Bone marrow (tissue), 2 donors: ENCODE measurements around the gene CDC42EP4.

ENCODE experiments used
- DNase-seq, 2 donors: peaks; one replicate each; lab custom pipeline; 2025; lab: John Stamatoyannopoulos, UW

CDC42EP4 gene, protein sequence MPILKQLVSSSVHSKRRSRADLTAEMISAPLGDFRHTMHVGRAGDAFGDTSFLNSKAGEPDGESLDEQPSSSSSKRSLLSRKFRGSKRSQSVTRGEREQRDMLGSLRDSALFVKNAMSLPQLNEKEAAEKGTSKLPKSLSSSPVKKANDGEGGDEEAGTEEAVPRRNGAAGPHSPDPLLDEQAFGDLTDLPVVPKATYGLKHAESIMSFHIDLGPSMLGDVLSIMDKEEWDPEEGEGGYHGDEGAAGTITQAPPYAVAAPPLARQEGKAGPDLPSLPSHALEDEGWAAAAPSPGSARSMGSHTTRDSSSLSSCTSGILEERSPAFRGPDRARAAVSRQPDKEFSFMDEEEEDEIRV

DNA sequence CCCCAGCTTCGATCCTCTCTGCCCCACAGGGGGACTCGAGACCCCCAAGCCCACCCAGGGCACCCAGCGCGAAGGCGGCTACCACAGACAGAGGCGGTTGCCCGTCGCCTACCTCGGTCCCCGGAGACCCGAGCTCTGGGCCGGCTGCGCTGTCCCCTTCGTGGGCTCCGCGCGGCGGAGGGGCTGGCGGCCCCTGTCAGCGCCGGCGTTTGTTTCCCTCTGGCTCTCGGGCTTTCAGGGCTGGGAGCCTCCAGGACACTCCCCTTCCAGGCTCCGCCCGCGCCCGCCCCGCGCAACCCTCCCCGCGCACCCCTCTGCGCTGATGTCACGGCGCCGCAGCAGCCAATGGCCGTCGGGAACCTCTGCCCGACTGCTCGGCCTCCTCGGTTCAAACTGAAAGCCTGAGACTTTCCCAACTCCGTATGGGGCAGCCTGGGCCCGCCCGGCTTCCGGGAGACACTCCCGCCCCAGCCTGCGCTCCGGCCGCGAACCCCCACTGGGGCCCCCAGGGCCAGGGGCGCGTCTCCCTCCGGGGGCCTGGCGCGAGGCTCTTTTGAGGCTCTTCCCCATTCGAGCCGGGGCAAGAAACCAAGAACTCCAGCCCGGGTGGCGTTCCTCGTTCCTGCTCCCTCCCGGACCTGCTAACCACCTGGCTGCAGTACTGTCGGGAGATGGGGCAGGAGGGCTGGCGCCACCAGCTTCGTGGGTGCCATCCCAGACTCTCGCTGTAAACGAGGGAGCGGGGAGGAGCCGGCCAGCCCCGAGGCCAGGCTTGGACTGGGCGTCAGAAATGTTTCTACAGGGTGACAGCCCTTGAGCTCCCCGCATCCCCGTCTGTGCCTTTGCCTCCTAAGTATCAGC lies at the start of gene CDC42EP4:
Gene CDC42EP4 (minus strand): TSS at position 221 of the 861 bp plus-strand sequence. CDS start 25,501 bp downstream, outside the sequence.
- peak; percentile 60 to 79 for DNase-seq

- no peak for DNase-seq
Measured at GRCh38 chr17:73360961-73361761, 49.4 kb upstream of the CDC42EP4 start.

GRCh38 chr17:73359987-73360410 lies 48.2 kb upstream of the CDC42EP4 start:
- no peak for DNase-seq

DNA sequence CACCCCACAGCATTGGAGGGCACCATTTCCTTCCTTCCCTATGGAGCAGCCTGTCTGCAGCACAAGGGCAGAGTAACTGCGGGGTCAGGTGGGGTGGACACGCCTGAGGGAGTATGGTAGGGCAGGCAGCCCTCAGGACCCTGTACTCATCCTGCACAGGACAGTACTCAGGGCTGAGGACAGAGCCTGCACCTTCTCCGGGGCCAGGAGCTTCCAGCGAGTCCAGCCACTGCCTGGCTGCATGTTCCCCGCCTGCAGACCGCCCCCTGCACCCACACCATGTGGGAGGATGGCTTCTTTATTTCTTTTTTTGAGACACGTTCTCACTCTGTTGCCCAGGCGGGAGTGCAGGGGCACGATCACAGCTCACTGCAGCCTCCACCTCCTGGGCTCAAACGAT lies 47.6 kb upstream of the CDC42EP4 start:
- DNase-seq: no peak

DNA sequence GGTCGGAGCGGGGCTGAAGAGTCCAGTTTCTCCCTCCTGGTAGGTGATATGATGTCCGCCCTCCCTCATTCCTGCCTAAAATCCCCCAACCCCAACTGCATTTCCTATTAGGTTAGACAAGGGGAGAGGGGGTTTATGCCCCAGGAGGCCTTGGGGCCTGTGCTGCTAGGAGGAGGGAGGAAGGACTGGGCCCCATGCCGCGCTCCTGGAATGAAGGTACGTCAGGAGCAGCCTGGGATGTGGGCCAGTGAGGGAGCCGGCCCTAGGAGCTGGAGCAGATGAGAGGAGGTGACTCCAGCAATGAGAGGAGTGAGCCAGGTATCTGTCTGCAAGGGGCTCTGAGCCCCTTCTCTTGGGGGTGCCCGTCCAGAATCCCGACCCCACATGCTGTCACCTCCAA lies 46.9 kb upstream of the CDC42EP4 start:
- DNase-seq: no peak

- no peak for DNase-seq
Measured at GRCh38 chr17:73357981-73358380, 46.2 kb upstream of the CDC42EP4 start.

GRCh38 chr17:73357318-73357717 lies 45.5 kb upstream of the CDC42EP4 start:
- no peak for DNase-seq

DNA sequence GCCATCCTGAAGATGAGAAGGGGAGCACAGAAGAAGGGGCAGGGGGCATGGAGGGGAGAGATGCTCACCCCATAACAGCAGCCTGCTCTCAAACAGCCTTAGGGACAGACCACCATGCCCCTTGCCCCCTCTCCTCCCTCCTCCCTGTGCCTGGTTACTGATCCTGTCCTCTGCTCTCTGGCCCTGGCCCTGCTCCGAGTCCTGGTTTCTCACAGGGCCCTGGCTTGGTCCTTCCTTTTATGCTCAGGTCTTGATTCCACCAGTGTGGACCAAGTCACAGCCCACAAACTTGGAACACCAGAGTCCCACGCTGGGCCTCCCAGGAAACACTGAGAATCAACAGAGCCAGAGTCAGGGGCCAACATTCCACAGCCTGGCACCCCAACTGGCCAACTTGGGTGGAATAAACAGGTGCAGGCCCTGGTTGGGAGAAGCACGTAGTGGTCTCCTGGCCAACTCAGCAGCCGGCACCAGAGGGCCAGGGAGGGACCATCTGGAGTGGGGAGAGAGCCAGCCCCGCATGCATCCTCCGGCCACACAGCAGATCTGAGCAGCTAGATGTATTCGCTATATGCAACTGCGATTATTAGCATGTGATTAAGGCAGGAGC lies 44.9 kb upstream of the CDC42EP4 start:
- no peak for DNase-seq

GRCh38 chr17:73354423-73355284 lies 42.9 kb upstream of the CDC42EP4 start:
- DNase-seq: no peak

DNA sequence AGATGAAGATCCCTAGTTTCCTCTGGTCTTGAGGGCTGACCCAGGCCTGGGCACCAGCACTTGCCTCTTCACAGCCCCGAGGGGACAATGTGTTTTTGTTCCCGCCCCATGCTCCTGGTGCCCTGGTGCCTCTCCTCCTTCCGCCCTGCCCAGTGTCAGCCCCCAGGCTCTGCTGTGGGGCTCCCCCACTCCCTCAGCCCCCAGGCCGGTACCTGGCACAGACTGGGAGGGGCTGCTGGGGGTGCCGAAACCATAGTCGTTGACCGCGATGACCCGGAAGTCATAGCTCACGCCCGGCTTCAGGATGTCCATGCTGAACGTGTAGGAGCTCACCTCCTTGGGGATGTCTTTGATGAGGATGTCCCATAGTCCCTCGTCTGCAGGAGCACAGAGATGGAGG lies 40.5 kb upstream of the CDC42EP4 start:
- no peak for DNase-seq

DNA sequence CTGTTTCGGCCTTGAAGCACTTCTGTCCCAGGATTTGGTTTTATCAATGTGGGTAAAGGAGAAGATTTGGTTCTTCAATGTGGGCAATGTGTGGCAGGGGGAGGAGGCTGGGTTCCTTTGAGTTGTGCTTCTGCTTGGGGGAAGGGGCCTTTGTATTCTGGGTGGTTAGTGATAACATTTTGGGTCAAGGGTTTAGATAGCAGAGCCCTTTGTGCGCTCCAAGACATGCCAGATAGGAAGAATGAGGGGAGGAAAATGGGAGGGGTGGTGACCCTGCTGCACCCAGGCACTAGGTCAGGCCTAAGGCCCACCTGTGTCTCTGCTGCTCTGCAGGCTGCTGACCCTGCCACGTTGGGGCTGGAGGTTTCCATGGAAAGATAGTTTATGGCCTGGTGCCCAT lies 40.0 kb upstream of the CDC42EP4 start:
- DNase-seq: no peak

DNA sequence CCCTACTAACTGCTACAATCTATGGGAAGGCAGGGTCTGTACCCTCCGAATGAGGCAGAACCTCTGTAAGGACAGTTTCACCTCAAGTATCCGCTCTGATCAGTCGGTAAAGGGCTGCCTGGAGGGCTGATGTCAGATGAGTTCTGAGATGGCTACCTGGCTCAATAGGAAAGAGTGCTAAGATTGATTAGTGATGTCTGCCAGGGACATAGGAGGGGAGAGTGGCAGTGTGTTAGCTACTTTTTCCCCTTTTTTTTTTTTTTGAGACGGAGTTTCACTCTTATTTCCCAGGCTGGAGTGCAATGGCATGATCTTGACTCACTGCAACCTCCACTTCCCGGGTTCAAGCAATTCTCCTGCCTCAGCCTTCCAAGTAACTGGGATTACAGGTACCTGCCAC lies 39.1 kb upstream of the CDC42EP4 start:
- DNase-seq: no peak

DNA sequence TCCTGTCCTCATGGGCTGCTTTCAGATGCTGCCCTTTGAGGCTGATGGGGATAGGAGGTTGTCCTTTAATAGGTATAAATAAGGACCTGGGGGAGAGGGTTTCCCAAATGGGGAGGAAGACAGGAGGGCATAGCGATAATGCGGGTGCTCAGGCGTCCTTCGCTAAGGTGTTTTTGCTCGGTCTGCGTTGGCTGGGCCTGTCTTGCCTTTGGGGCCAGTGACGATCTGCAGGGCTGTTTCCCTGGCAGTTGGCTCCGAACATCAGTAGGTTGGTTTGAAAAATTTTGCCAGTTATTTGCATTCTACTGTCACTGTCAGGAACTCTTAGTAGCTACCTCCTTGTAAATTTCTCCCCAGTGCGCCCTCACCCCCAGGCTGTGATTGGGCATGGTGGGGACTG lies 37.8 kb upstream of the CDC42EP4 start:
- DNase-seq: no peak

- no peak for DNase-seq
Measured at GRCh38 chr17:73349138-73349537, 37.3 kb upstream of the CDC42EP4 start.

- no peak for DNase-seq
Measured at GRCh38 chr17:73348829-73349095, 37.0 kb upstream of the CDC42EP4 start.

DNA sequence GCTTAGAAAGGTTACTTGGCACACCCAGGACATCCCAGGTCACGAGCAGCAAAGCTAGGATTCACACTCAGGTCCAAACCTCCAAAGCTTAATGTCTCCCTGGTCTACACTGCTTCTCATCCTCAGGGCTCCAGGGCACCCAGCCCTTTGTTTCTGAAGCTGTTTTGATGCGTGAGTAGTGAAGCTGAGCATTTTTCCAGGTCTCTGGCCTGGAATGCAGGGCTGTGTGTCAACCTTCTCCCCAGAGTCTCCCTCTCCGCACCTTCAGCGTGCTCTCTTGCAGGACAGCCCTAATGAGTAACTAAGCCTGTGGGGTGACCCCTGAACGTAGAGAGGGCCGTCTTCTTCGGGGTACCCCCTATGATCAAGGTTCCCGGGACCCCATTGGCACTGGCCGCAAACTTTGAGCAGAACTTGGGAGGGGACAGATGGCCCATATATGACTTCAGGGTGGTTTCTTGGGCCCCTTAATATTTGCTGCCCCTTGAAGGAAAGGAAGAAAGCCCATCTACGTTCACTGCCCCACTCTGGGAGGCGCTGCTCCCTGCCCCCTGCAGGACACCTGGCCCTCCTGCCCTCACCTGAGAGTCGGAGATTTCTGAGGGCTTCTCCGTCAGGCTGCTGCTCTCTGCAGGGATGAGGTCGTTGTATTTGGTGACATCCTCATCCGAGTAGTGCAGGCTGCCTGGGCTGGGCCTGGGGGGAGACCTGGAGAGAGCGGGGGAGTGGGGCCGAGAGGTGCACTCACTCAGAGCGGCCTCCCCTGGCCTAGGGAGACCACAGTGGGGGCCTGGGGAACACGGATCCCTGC lies 36.4 kb upstream of the CDC42EP4 start:
- no peak for DNase-seq

DNA sequence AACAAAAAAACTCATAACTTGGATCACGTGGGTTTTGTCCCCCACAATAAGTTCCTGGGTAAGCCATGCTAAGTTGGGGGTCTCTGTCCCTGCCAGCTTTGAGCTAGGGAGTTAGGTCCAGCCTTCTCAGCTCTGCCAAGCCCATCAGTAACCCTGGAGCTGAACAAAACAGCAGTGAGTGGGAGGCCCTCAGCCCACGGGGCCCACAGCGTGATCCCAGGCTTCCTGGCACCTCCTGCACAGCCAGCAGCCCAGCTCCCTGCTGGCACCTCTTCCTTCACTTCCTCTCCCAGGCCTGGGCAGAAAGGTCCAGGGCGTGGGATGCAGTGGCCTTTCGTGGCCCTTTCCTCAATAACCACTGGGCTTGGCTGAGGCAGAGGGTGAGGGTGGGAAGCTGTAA lies 35.5 kb upstream of the CDC42EP4 start:
- DNase-seq: no peak

DNA sequence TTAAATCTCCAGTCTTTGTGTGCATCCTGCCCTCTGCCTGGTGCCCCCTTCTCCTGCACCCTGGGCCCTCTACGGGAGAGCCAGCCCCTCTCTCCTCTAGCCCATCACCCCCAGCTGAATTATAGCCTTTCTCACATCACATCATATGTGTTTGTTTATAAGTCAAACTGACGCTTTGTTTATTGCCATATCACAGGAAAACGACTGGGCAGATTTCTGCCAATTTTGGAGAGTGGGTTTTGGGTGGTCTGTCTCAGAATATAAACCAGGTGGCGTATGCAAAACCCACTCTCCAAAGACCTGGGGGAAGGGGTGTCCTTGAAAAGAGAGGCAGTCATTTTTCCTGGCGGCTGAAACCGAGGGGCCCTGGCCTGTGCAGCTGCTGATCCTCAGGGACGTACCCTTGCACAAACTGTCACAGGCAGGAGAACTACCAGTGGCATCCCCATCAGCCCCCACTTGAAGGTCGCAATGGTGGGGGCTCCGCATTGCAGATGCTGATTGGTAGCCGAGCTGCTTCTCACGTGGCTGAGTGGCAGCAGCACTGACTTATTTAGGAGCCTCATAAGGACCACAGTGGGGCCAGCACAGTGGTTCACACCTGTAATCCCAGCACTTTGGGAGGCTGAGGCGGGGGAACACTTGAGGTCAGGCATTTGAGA lies 34.8 kb upstream of the CDC42EP4 start:
- DNase-seq: no peak

- no peak for DNase-seq
Measured at GRCh38 chr17:73343739-73344454, 32.1 kb upstream of the CDC42EP4 start.
